C4-2B (cell line): ENCODE measurements around the gene WNT3.
"Not testable (repeated sequence)": the region's sequence is repeated elsewhere in the genome, so short reads cannot be mapped to it uniquely, and the experiment has no call there.

ENCODE experiments used
- H3K27ac ChIP-seq: fragments of 450-650 bp; 2 replicates; pipeline ENCODE4 v1.5.1; 2017
- ZFX ChIP-seq: fragments of 450-650 bp; IDR thresholded peaks from 2 replicates; pipeline ENCODE4 v1.6.1; 2017
- TF ChIP-seq, protein P1 (sequence below): fragments of 450-650 bp; conservative IDR thresholded peaks from 2 replicates; pipeline ENCODE4 v1.5.1; 2017; ENCODE audit warnings: mild to moderate bottlenecking

WNT3 gene

DNA sequence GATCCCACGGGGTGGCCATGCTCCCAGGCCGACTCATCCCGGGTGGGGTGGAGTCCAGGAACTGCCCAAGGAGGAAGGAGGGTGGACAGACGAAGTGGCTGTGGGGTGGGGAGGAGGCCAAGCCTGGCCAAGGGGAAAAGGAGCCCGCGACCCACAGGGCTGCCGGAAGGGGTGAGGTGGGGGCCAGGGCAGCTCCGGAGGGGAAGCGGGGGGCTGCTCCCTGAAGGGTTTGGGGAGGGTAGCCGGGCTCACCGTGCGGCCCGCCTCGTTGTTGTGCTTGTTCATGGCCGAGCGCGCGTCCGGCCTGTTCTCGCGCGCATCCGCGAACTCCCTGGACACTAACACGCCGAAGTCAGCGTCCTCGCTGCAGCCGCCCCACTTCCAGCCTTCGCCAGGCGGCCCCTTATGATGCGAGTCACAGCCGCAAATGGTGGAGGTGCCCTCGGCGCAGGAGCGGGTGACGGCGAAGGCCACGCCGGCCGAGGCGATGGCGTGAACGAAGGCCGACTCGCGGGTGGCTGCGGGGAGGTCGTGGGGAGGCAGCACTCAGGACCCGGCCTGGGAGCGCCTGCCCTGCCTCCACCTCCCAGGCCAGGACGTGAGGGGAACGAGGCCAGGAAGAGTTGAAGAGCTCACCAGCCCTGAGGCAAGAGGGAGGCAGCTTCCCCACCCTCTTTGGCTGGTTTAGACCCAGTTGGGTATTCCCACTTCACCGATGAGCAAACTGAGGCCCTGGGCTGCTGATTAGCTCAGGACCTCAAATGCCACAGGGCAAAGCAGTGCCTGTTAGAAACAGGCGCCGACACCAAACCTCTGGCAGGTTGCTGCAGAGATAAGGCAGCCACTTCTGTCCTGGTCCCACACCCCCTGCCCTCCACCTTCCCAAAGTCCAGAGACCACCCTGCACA is 48.7 kb downstream of the WNT3 start:
- TF ChIP-seq, protein P1, sequence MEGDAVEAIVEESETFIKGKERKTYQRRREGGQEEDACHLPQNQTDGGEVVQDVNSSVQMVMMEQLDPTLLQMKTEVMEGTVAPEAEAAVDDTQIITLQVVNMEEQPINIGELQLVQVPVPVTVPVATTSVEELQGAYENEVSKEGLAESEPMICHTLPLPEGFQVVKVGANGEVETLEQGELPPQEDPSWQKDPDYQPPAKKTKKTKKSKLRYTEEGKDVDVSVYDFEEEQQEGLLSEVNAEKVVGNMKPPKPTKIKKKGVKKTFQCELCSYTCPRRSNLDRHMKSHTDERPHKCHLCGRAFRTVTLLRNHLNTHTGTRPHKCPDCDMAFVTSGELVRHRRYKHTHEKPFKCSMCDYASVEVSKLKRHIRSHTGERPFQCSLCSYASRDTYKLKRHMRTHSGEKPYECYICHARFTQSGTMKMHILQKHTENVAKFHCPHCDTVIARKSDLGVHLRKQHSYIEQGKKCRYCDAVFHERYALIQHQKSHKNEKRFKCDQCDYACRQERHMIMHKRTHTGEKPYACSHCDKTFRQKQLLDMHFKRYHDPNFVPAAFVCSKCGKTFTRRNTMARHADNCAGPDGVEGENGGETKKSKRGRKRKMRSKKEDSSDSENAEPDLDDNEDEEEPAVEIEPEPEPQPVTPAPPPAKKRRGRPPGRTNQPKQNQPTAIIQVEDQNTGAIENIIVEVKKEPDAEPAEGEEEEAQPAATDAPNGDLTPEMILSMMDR: no peak
- no peak for TF ChIP-seq ZFX

DNA sequence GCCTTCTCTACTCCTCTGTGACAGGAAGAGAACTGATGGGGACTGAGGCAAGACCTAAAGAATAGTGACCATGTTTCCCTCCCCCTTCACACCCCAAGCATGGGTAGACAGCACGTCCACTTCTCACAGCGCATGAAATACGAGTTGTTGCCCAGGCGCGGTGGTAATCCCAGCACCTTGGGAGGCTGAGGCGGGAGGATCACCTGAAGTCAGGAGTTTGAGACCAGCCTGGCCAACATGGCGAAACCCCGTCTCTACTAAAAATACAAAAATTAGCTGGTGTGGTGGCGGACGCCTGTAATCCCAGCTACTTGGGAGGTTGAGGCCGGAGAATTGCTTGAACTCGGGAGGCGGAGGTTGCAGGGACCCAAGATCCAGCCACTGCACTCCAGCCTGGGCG is 49.6 kb downstream of the WNT3 start:
- not testable (repeated sequence) for H3K27ac ChIP-seq

More for the DNA sequence above, 48.7 kb downstream of the WNT3 start:
- H3K27ac ChIP-seq: no peak overlapping the region

DNA sequence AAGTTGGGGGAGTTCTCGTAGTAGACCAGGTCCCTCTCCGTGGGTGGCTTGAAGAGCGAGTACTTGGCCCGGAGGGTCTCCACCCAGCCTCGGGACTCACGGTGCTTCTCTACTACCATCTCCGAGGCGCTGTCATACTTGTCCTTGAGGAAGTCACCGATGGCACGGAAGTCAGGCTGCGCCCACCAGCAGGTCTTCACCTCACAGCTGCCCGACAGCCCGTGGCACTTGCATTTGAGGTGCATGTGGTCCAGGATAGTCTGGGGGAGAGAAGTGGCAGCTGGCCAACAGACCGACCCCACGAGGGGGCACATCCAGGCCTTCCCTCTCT is 50.0 kb downstream of the WNT3 start:
- TF ChIP-seq ZFX: no peak
- TF ChIP-seq, protein P1: no peak
- no peak overlapping the region for H3K27ac ChIP-seq

DNA sequence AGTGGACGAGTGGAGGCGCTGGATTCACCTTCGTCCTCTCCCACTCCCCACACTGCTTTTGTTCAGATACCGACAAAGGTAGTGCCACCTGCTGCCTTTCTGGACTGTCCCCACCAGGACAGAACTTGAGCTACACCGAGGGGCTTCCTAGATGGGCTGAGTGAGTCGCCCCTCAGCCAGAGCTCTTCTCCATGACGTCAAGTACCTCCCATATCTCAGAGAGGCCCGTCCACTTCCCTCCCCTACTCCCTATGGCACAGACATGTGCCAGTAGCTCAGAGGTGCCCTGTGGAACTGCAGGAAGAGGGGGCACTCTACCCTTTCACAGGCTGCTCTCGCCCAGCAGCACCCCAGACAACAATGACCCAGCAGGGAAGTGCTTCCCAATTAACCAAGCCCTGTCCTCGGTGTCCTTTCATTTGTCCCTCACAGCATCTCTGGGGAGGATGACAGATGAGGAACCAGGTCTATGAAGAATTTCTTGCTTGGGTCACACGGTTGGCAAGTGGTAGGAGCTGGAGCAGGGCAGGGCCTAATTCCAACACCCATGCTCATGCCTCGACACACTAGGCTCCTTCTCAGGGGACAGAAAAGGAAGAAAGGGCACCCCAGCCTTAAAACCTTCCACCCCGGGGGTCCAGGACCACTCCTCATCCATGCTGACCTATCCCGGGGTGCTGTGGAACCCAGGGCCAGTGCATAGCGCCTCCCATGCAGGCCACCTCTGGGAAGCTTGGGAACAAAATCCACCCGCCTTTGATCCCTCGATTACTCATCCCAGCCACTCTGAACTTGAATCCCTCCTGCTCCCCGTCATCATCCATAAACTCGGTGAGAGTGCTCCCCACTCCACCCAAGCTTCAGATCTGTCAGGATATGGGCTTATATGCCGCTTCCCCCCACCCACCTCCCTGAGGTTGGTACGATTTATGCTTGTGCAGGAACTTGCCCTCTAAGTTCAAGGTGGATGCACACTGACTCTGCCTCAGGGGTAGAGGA is 51.7 kb downstream of the WNT3 start:
- peak overlapping the region; percentile 2; the same call in 1 of the 2 replicates for H3K27ac ChIP-seq
- TF ChIP-seq, protein P1: no peak
- no peak for TF ChIP-seq ZFX

DNA sequence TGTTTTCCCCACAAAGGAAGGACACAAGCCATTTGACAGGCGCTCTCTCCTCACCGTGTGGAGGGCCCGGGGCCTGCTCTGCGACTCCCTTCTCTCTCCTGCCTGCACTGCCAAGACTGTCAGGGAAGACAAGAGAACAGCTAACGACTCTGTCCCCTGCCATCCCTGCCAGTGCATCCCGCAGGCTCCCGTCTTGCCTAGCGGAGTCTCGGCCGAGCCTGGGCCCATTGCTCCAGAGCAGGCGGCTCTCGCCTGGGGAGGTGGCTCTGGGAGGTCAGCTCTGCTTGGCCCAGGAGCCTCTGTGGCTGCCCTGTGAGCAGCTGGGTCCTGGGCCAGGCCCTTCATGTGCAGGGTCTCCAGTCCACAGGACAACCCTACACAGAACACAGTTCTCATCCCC is 53.0 kb downstream of the WNT3 start:
- TF ChIP-seq ZFX: no peak; the same call in 1 of the 2 replicates
- TF ChIP-seq, protein P1: no peak
- H3K27ac ChIP-seq: peak overlapping the region; percentile 80

DNA sequence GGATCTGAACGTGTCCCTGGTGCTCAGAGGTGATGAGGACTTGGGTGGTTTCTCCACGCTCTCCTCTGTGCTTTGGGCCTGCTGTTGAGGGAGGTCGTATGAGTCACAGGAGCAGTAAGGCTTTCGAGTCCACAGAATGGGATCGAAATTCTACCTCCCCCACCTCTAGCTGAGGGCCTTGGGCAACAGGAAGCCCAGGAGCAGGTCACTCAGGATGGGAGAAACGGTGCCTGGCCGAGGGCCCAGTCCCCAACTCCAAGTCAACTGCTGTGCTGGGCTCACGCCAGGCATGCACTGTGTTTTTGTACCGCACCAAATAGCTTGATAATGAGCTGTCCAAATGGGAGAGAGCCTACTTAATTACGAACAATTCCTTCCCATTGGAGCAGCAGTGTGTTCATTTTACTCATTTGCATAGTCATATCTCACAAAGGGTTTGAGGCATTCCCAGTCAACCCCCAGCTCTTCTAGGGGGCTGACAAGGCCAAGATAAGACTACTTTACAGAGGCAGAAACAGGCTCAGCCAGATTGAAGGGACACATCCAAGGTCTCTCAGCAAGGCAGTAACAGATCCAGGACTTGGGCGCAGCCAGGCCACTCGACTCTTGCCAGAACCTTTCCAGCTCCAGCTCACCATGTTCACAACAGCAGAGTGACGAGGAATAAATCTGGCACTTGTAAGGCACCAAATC is 53.6 kb downstream of the WNT3 start:
- H3K27ac ChIP-seq: peak overlapping the region; percentile 80
- TF ChIP-seq, protein P1: no peak
- TF ChIP-seq ZFX: no peak

DNA sequence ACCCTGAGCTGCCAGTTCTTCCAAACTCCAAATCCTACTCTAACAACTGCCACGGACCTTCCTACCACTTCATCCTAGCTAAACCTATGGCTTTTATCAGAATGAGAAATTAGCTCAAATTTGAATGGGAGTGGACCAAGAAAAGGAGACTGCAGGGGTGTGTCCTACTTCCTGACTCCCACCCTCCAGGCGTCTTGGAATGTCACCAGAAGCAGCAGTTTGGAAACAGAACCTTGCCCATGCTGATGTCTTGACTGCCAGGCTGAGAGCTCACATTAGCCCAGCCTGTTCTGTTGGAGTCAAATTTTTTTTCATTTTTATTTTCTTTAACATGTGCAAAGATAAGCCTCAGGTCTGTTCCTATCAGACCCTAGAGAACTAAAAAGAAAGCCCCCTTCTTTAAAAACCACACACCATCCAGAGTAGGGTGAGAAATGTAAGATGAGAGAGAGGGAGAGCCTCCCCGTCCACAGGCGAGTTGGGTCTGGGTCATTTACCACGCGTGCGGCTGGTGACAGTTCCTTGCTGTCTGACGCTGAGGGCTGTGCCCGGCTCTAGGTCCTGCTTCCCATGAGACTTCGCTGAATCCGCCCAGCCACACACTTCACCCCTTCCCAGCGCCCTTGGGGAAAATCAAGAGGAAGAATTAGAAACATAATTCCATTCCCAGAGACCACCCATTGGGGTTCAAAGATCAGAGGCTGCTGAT is 54.3 kb downstream of the WNT3 start:
- peak overlapping the region; percentile 80 for H3K27ac ChIP-seq
- no peak for TF ChIP-seq ZFX
- TF ChIP-seq, protein P1: no peak
